H1 (cell line): ENCODE data around the gene CCDC7.

Experiments
- EP300 ChIP-seq, 2 experiments: IDR thresholded peaks; 1 replicate in 1 of 2; 2 replicates in 1 of 2; pipeline ENCODE4 v1.6.1; 2011 to 2012; ENCODE audit warnings: low read depth in 2 of 2, low read length in 2 of 2, mild to moderate bottlenecking in 2 of 2, borderline replicate concordance in 1 of 2, inconsistent platforms in 1 of 2, moderate library complexity in 1 of 2
- KDM1A ChIP-seq: fragments of 200-600, 300-600 bp; sonication (generic); IDR thresholded peaks from 2 replicates; pipeline ENCODE4 v1.7.1; 2016; ENCODE audit warnings: mild to moderate bottlenecking, low read length, borderline replicate concordance
- RFX5 ChIP-seq: IDR thresholded peaks from 2 replicates; pipeline ENCODE4 v1.6.1; 2011; ENCODE audit warnings: low read depth, low read length, improper control_type of control experiment, borderline replicate concordance
- SP2 ChIP-seq: IDR thresholded peaks from 2 replicates; pipeline ENCODE4 v1.6.1; 2012; ENCODE audit warnings: mild to moderate bottlenecking, low read length, inconsistent platforms

DNA sequence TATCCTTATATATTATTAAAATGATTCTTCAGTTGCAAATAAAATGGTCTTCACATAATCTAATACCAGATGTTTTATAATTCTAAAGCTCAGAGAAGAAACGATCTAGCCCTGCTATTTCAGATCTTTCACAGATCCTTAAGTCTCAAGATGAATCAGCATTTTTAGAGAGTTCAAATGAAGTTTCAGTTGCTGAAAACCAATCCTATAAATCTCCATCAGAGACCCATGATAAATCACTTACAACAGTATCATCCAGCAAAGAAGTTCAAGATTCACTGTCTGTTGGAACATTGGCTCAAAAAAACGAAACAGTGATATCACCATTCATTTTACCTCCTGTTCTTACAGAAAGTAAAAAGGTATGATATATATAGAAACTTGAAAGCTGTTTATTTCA, 137.0 kb downstream of the CCDC7 start:
- TF ChIP-seq EP300 (IDR thresholded peaks at IDR 0.05; ENCODE audit: borderline replicate concordance in 1 of 2, low read depth in 2 of 2, low read length in 2 of 2) (no peak), RFX5 (no peak), SP2 (no peak), KDM1A (no peak)
